GM19351 (cell line): Measurements from ENCODE around the gene CHI3L1.

Source experiments
- ATAC-seq: cut with Tn5 transposase; IDR thresholded peaks from one replicate; pipeline ENCODE4 v1.9.1; 2021; ENCODE audit warnings: mild to moderate bottlenecking, moderate library complexity; ENCODE audit not compliant: unreplicated experiment

Gene CHI3L1

DNA sequence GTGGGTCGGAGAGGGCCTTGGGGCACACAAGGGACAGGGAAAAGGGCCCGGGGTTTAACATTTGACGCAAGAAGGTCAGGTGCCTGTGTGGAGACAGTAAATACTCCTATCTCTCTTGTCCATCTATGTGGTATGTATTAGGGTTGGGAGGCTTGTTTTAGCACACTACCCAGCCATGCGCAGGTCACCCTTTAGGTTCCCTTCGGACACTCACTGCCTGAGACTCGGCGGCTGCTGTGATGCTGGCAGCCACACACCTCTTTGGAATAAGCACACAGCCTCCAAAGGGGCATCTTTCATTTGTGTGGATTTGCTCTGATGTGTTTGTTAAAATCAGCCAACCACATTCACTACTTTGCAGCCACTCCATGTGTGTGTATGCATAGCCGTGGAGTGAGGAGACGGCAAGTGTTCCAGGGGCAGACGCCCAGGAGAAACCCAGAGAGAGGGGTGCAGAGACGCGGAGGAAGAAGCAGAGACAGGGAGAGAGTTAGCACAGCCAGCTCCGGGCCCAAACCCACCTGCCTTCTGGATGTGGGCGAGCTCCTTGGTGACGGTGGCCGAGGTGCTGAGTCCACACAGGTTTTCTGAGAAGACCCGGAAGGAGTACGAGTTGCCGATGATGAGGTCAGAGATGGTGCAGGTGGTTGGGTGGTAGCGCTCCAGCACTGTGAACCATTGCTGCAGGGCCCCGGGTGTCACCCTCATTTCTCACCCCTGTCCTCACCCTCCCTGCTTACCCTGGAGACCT is 16.6 kb downstream of the CHI3L1 start:
- ATAC-seq: no peak

DNA sequence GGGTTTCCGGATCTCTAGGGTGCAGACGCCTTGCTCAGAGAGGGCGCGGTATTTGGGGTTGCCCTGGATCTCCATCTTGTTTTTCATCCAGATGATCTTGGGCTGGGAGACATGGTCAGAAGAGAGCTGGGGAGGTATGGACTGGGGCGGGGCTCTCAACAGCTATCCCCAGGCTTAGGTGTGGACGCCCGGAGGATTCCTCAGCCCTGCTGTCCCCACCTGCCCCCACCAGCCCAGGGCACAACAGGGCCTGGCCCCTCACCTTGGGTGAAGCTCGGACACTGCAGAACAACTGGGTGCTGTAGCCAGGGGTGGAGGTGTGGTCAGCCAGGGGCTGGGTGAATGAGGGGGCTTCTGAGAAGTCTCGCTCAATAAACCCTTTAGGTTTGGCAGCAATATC is 17.5 kb downstream of the CHI3L1 start:
- no peak for ATAC-seq

DNA sequence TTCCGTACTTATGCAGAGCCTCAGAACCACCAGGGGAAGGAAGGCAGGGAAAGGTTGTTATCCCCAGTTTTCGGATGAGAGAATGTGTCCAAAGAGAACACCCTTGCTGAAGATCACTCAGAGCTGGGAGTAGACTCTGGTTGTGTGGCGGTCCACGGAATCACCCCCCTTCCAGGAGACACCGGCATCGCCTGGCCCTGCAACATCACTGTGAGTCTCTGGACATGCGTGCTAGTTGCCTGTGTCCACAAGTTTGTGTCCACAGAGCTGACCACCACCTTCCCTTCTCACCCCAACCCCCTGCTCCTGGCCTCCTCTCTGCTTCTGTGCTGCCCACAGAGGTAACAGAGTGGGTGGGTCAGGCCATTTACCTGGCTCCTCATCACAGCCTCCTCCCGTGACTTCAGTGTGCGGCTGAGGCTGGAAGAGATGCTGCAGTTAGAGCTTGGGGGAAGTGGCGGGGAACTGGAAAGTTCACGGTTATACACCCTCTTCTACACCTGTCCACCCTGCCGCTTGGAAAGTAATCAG is 18.2 kb downstream of the CHI3L1 start:
- ATAC-seq: no peak

DNA sequence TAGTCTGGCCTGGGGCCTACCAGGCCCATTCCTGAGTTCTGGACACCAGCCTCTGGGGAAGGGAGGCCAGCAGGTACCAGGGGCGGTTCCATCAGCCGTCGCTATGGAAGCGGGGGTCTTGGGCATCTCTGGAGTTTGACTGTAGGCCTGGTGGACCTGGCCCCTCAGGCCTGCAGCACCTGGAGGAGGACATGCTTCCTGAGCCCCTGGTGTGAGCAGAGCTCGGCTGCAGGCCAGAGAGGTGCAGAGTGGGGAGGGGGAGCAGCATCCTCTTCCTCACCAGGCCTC is 18.6 kb downstream of the CHI3L1 start:
- ATAC-seq: no peak

DNA sequence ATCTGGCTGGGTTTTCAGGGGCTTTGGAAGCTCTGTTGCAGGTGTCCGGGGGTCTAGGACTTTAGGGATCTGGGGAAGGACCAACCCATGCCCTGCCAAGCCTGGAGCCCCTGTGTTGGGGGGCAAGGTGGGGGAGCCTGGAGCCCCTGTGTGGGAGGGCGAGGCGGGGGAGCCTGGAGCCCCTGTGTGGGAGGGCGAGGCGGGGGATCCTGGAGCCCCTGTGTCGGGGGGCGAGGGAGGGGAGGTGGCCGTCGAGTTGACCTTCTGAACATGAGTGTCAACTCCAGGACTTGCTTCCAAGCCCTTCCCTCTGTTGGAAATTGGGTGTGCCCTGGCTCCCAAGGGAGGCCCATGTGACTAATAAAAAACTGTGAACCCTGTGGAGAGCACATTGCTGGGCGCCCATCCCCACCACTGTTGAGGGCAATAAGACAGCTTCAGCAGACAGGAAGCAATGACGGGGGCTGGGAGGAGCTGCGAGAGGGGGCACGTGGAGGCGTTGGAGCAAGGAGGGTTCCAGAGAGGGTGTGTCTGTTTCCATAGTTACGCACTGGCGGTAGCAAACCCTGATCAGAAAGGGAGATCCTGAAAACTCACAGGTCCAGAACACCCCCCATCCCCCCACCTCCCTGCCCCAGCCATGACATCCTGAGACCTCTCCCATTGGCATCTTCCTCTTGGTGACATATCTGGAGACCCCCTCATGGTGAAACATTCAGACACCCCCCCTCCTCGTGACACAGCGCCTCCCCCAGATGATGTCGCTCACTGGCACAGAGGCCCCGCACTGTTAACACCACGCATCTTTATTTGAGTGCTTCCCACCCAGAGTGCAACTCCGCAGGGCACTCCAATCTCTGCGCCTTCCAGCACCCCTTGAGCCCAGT is 19.2 kb downstream of the CHI3L1 start:
- ATAC-seq: no peak

DNA sequence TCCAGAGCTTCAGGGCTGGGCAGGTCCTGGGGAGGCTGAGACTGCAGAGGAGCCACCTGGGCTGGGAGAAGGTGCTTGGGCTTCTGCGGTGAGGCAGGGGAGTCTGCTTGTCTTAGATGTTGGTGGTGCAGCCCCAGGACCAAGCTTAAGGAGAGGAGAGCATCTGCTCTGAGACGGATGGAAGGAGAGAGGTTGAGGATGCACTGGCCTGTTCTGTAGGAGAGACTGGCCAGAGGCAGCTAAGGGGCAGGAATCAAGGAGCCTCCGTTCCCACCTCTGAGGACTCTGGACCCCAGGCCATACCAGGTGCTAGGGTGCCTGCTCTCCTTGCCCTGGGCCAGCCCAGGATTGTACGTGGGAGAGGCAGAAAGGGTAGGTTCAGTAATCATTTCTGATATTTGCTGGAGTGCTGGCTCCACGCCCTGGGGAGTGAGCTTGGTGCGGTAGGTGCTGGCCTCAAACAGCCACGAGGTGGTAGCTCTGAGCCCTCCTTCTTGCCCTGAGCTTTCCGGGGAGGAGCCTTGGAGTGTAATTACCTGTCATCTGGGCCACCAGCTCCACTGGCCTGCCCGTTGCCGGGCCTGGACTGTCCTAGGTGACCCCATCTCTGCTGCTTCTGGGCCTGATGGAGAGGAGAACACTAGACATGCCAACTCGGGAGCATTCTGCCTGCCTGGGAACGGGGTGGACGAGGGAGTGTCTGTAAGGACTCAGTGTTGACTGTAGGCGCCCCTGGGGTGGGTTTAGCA is 20.1 kb downstream of the CHI3L1 start:
- ATAC-seq: no peak

DNA sequence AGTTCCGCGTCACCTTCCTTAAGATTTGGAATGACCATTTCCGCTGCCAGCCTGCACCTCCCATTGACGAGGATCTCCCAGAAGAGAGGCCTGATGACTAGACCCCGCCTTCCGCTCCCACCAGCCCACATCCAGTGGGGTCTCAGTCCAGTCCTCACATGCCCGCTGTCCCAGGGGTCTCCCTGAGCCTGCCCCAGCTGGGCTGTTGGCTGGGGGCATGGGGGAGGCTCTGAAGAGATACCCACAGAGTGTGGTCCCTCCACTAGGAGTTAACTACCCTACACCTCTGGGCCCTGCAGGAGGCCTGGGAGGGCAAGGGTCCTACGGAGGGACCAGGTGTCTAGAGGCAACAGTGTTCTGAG is 20.7 kb downstream of the CHI3L1 start:
- ATAC-seq: no peak

DNA sequence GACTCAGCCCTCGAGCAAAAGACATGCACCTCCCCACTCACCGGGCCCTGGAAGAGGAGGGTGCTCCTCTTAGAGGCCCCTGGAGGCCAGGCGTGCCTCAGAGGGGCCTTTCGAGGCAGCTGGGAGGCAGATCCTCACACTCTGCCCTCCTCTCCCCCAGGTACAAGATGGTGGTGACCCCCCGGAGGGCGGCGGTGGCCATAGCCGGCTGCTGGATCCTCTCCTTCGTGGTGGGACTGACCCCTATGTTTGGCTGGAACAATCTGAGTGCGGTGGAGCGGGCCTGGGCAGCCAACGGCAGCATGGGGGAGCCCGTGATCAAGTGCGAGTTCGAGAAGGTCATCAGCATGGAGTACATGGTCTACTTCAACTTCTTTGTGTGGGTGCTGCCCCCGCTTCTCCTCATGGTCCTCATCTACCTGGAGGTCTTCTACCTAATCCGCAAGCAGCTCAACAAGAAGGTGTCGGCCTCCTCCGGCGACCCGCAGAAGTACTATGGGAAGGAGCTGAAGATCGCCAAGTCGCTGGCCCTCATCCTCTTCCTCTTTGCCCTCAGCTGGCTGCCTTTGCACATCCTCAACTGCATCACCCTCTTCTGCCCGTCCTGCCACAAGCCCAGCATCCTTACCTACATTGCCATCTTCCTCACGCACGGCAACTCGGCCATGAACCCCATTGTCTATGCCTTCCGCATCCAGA is 21.3 kb downstream of the CHI3L1 start:
- ATAC-seq: no peak

DNA sequence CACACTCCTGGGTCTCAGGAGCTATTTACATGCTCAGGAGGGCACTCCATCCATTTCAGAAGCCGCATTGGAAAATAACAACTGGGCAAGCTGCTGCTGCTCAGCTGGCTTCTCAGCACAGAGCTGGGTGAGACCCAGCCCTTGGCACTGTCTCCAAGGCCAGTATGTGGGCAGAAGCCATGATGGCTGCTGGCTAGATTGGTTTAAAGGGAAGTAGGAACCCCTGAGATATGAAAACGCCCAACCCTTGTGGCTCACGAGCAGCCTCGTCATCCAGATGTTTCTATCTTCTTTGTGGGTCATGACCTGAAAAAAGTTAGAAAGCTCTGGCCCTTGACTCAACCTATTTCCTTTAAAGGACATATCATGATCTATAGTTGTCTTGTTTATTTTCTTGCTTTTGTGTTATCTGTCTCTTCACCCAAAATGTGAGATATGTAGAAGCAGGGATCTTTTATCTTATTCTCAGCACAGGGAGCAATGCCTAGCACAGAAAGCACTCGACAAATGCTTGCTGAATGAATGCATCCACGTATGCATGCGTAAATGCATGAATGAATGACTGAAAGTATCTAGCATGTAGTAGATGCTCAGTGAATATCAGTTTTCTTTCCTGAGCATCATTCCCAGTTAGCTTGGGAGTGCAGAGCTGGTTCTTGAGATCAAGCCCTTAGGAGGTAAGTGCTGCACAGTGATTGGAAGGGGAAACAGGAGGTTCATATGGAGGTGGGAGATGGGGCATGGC is 22.4 kb downstream of the CHI3L1 start:
- ATAC-seq: no peak

DNA sequence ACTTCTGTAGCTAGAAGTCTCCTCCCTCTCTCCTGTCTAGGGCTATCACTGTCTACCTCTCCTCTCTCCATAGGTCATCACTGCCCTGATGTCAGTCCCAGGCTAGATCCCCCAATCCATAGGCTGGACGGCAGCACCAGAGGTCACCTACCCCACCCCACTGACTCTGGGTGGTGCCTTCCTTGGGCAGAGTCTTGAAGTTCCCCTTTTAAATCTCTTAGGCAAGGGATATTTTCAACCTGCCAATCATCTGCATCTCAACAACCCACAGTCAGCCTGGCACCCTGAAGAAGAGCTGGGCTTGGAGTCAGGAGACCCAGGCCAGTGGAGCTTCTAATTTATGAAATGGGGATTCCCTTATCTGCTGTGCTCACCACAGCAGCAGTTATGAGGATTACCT is 24.1 kb downstream of the CHI3L1 start:
- ATAC-seq: no peak

DNA sequence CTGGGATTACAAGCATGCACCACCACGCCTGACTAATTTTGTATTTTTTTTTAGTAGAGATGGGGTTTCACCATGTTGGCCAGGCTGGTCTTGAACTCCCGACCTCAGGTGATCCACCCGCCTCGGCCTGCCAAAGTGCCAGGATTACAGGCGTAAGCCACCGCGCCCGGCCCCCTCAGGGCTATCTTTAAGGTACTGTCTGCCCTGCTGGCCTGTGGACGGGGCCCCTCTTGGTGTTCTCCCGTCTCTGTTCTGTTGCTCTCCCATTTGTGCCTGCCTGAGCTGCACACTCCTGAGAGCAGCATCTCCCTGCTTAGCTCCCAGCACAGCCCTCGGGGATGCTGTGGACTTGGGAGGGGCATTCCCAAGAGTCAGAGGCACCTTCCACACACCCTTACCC is 24.8 kb downstream of the CHI3L1 start:
- ATAC-seq: no peak

DNA sequence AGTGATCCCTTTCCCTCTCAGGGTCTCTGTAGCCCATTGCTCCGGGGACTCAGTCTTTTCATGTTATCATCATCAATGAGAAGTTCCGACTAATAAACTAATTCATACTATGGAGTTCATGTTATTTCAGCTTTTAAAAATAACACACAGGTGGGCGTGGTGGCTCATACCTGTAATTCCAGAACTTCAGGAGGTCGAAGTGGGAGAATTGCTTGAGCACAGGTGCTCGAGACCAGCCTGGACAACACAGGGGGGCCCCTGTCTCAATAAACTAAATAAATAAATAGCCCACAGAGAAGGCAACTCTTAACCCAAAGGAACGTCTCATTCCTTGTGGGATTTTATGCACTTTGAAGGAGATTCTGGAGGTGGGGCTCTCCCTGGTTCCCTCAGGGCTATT is 25.3 kb downstream of the CHI3L1 start:
- ATAC-seq: no peak

DNA sequence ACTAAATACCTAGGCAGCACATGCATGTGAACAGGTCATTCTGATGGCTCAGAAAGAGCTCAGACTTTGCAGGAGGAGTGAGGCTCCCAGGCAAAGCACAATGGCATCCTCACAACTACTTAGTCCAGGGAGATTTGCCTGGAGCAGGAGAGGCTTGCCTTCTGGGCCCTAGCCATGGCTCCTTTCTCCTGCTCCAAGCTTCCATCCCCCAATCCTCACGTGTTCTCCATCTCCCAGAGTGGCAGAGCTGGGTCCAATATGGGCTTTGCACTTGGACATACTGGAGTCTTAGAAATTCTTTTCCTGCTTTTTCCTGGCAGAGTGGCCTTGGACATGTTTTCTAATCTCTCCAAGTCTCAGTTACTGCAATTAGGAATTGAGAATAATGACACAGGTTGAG is 26.7 kb downstream of the CHI3L1 start:
- ATAC-seq: no peak

DNA sequence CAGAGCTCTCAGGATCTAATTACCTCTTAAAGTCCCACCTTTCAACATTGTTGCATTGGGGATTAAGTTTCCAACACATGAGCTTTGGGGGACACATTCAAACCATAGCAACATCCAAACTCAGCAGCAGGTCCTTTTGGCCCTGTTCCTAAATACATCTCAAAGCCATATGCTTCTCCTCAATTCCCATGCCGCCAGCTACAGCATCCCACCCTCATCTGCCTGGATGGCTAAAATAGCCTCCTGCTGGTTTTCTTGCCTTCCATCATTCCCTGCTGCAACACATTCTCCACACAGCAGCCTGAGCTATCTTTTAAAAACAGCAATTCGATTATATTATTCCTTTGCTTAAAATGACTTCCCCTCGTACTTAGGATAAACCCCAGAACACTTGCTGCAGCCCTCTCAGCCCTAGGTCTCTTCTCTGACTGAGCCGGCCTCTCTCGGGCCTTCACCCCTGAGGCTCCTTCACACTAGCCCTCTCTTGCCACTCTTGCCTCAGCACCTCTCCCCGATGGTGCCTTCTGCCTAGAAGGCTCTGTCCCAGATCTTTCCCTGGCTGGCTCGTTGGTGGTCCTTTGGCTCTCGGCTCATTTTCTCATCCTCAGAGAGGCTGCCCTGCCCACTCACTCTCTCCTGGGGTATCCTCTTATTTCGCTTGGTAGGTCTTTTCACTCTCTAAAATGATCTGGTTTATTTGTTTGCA is 27.4 kb downstream of the CHI3L1 start:
- no peak for ATAC-seq

DNA sequence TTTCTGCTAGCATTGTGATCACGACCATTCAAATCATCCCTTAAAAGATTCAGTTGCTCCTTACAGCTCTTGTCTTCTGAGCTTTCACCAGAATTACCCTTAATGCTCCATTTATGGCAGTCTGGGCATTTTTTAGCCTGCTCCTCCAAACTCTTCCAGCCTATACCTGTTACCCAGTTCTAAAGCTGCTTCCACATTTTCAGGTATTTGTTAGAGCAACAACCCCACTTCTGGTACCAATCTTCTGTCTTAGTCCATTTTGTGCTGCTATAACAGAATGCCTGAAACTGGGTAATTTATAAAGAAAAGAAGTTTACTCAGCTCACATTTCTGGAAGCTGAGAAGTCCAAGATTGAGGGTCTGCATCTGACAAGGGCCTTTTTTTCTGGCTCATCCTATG is 28.1 kb downstream of the CHI3L1 start:
- no peak for ATAC-seq

DNA sequence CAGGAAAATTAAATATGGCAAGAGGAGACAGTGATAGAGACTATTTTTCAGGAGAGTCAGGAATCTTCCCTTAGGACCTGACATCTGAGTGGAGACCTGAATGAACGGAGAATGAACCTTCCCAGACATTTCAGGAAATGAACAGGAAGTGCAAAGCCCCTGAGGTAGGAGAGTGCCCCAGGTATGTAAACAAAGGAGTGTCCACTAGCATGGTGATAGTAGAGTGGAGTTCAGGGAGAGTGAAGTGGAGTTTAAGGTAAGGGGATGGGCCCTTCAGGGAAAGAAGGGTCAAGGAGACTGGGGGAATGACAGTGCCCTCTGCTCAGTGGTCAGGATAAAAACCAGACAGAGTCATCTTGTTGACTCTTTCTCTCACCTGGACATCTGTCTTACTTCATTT is 30.2 kb downstream of the CHI3L1 start:
- ATAC-seq: no peak

DNA sequence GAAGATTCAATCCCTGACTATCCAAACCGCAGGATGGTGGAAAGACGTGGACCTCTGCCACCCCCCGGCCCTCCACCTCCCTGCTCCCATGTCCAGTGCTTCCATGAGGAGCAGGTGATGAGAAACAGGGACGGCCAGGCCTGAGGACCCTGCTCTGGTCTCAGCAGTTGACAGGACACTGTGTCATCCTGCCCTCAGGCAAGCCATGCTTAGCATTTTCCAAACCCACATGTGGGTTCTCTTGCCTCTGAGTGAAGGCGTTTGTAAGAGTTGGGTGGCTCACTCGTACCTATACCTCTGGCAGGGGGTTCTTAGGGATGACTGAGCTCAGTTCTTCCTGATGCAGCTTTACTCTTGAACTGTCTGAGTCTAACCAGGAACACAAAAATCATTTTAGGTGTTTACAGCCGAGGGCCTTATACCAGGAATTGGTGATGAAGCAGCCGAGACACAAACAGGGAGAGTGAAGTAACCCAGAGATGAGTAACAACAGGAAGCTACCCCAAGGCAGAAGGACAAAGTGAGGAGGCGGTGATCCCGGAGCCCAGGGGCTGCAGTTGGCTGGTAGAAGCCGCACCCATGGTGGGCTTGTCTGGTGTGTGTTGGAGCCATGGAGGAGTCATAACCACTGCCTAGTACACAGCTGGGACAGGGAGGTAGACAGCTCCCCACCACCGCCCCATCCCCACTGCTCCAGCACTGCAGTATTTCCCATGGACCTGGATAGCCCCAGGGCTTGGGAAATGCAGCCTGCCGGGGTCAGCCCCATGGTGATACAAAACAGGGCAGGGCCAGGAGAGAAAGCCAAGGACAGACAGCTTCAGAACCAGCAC is 32.3 kb downstream of the CHI3L1 start:
- ATAC-seq: no peak

DNA sequence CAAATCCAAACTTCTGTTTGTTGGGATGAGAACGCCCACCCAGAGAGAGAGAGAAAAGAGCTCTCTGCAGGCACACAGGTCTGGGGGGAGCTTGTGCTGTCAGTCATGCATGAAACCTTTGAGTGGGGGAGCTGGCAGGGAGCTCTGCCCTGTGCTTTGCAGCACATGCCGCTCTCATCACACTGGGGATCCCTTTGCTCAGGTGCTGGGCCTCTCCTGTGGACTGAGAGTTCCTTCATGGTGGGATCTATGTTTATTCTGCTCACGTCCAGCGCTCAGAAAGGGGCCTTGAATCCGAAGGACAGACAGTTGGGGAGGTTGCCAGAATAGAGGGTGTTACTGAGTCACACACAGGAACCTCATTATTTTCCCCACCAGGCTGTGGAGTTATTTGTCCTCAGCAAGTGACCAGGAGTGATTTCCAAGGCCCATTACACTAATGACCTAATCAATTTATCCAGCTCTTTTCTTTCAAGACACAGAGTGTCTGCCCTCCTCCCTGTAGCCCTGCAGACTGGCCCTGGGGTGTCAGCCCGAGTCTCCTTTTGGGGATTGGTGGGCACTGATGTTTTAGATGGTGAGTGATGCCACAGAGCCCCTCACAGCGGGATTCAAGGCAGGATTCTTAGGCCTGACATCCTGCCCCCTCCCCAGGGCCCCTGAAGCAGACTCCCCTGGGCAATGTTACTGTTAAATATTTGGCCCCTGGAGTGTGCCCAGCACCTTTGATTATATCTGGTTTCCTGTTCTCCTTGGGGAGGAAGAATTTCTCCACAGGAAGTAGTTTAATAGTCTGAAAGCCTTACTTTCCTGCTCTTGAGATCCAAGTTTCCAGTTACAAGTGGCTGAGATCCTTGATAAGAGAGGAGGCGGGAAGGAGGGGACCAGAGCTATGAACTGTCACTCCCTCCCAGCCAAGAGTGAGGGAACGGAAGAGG is 33.2 kb downstream of the CHI3L1 start:
- no peak for ATAC-seq
